DMS153 treated with DMSO at 0.1 percent for 48 hours (cell line): Measurements from ENCODE around the gene MTMR6.
"Not testable (repeated sequence)": the region's sequence is repeated elsewhere in the genome, so short reads cannot be mapped to it uniquely, and the experiment has no call there.

Source experiments
- DNase-seq: peaks from one replicate; lab custom pipeline; 2025; ENCODE audit not compliant: unreplicated experiment; lab: John Stamatoyannopoulos, UW

The MTMR6 gene

GRCh38 chr13:25286969-25287961, at the start of gene MTMR6:
Gene MTMR6 (minus strand): TSS chr13:25287488. CDS start chr13:25287247, 241 bp downstream.
- peak; percentile 89 for DNase-seq

- no peak for DNase-seq
Measured at GRCh38 chr13:25335856-25336255, 48.6 kb upstream of the MTMR6 start.

GRCh38 chr13:25330541-25330940, 43.3 kb upstream of the MTMR6 start:
- no peak for DNase-seq

DNA sequence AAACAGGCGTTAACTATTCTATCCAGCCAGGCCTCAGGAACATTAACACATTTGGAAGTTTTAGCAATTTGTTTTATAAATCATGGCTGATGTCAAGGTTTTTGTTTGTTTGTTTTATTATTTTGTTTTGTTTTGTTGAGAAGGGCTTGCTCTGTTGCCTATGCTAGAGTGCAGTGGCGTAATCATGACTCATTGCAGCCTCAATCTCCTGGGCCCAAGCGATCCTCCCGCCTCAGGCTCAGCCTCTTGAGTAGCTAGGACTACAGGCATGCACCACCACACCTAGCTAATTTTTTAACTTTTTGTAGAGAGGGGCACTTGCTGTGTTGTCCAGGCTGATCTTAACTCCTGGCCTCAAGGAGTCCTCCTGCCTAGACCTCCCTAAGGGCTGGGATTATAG, 42.4 kb upstream of the MTMR6 start:
- no peak for DNase-seq

DNA sequence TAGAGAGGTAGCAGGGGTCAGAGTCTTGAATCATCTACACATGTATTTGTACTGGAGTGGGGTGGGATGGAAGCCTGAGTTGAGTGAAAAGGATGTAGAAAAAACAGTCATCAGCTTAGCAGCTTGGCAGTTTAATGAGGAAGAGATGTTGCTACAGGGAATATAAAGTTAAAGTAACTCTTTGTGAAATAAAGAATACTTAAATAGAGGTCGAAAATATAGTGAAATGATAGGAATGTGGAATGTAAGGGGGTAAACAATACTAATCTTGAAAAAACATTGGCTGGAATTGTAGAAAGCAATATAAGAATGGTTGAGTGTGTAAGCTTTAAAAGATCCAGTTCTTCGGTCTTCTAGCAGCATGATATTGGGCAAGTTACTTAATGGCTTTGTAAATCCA, 36.8 kb upstream of the MTMR6 start:
- DNase-seq = no peak

DNA sequence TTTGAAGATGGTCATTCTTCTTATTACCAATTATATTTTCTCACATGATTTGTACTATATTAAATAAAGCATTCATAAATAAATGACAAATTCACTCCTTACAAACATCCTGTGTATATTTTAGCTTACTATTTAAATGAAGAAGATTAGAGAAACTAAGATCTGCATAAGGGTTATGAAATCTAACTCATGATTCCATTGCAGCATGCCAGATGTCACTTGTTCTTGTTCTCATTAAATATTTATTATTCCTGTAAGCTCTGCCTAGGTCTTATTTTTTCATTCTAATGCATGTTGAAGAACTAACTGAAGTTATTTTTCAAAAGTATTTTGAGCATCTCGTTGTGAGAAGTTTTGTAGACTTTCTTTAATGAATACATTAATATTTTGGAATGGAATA, 32.5 kb upstream of the MTMR6 start:
- no peak for DNase-seq

GRCh38 chr13:25318946-25319345, 31.7 kb upstream of the MTMR6 start:
- DNase-seq = not testable (repeated sequence)

DNA sequence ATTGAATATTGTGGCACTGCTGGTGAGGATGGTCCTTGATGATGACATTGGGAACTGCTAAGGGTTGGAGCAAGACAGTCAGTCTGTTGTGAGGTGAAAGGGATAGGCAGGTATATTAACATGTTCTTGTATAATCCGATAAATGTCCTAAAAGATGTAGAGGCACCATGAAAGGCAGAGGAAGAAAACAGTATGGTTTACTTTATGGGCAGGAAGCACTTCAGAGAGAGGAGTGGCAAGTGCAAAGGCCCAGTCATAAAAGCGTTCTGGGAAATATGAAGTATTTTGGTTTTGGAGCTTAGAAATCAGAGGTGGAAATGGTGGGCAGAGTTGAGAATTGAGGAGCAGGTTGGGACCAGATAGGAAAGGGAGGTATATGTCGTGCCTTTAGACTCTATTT, 23.6 kb upstream of the MTMR6 start:
- no peak for DNase-seq

GRCh38 chr13:25306671-25307464, 19.6 kb upstream of the MTMR6 start:
- no peak for DNase-seq

DNA sequence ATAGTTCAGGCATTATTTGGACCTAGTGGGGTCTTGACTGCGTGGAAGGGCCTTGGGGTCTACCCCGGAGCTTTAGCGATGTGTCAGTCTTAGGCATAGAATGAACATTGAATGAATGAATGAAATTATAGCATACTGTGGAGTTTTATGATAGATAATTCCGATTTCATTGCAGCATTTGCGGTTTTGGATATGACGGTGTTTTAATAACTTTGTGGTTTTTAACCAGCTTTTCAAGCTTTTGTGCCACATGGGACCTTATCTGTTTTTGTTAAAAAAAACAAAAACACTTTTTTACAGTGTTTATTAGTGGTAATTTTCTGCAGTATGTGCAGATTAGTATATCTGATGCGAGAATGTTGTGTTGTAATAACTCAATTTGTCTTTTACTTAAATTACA, 14.8 kb upstream of the MTMR6 start:
- no peak for DNase-seq

DNA sequence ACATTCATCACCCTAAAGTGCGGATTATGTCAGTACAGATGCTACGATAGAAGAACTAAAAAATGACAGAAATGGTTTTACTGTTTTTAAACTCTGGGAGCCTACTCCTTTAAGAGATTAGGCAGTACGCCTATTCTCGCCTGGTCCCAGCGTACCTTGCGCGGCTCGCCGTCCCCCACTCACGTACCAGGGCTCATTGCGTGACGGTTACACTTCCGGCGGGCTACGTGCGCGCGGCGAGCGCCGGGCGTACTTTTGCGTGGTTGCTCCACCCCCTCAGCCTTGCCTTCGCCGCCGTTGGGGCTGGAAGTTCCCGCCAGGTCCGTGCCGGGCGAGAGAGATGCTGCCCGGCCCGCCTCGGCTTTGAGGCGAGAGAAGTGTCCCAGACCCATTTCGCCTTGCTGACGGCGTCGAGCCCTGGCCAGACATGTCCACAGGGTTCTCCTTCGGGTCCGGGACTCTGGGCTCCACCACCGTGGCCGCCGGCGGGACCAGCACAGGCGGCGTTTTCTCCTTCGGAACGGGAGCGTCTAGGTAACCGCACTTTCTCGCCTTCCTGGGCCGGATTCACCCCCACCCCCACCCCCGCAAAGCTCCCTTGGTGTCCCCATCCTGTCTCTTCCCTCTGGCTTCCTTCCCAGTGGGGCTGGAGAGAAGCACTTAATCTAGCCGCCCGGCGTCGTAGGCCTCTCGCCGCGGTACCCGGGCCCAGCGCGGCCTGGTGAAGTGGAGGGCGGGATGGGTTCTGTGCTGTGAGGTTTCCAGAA, 14.2 kb upstream of the MTMR6 start, which contains the start of gene NUP58:
NUP58 (plus strand) TSS at position 279 of the 767 bp plus-strand sequence; CDS start at position 428, 149 bp downstream.
- peak; percentile 82 for DNase-seq

DNA sequence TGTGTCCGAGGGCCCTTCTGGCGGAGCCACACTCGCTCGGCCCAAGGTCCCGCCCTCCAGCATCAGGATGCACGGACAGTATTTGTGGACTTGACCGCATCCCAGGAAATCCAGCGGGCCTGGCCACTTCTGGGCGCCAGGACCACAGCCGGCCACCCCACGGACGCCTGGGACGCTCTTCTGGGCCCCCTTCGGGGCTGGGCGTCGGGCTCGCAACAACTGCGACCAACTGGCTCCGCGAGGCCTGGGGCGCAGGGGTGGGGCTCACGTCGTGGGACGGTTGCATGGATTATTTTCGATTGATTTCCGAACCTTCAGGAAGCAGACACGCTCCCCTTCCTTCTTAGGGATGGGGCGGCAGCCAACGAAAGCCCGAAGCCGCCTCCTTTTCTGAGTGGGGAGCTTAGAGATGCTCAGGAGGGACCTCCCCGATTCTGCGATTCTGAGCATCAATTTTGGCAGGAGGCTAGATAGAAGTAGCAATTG, 13.6 kb upstream of the MTMR6 start:
- no peak for DNase-seq

DNA sequence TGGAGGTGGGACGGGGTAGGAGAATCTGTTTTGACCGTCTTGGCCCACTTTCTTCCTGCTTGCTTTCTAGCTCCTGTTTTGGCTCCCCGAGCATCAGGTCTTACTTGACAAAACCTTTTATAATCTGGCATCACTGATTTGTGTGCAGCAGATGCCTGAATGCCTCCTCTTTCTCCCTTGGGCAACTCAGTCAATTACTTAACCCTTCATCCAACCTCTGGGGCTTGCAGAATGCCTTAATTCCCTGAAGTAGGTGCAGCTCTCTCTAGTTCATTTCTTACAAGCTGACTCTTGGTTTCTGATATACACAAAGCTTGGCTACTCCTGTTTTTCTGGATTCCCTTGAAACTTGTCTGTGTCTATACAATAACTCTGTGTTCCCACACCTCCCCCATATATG, 8.4 kb upstream of the MTMR6 start:
- DNase-seq = no peak

GRCh38 chr13:25295228-25295627, 7.9 kb upstream of the MTMR6 start:
- no peak for DNase-seq

GRCh38 chr13:25292301-25292700, 5.0 kb upstream of the MTMR6 start:
- DNase-seq = peak; percentile 8

DNA sequence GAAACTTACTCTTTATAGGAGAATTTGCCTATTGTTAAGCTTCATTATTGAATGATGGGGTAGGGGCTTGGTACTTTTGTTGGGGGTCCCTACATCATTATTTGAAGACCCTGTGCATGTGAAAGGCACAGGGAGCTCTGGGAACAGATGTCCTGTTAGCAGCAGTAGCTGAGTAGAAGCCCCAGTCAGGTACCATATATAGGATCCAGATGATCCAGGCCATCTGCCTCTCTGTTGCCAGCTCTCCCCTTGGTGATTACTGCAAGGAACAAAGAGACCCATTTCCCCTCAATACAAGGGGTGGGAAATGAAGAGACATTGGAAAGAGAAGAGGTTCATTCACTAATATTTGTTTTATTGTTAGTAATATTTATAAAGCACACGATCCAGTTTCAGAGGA, 4.4 kb upstream of the MTMR6 start:
- no peak for DNase-seq

- no peak for DNase-seq
Measured at GRCh38 chr13:25288966-25289365, 1.7 kb upstream of the MTMR6 start.

- DNase-seq = peak; percentile 12
Measured at GRCh38 chr13:25286308-25286968, 850 bp downstream of the MTMR6 start.

DNA sequence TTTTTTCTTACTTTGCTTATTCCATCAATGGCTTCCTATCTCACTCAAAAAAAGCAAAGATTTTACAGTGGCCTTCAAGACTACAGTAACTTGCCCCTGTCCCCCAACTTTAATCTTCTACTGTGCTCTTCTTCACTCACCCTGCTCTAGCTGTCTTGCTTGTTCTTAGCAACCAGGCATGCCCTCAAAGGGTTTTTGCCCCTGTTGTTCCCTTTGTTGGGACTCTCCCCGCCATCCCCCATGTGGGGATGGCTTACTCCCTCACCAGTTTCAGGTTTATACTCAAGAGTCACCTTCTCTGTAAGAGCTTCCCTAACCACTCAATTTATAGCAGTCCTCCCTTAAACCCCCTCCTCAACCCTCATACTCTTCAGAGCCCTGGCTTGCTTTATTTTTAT, 5.4 kb downstream of the MTMR6 start:
- DNase-seq = no peak

DNA sequence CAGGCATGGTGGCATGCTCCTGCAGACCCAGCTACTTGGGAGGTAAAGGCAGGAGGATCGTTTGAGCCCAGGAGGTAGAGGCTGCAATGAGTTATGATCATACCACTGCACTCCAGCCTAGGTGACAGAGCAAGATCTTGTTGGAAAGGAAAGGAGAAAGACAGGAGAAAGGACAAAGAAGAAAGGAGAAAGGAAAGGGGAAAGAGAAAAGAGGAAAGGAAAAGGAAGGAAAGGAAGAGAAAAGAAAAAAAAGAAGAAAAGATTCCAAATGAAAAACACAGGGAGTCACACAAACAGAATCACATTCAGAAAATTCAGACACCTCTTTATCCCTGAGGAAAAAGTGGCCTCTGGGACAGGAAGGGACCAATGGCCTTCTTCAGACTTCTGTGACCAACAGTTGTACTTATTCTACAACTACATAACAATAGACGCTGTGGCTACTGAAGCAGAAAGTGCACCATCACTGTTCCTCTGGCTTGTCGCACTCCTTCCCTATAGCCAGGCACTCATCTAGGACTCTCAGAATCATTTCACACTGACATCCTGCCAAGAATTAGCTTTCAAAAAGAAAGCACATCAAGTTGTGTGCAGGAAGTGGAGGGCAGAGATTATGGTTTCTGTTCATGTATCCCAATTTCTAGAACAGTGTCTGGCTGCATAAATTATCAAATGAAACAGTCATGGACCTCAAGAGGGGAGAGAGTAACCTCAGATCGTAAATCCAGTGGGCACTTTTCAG, 5.9 kb downstream of the MTMR6 start:
- DNase-seq = no peak
